Anterior cingulate cortex (tissue), 58 donors: ENCODE data around the gene PRR5L.

ENCODE experiments used
- DNase-seq, 58 donors: peaks; one replicate each; lab custom pipeline; 2025; lab: John Stamatoyannopoulos, UW

PRR5L gene

DNA sequence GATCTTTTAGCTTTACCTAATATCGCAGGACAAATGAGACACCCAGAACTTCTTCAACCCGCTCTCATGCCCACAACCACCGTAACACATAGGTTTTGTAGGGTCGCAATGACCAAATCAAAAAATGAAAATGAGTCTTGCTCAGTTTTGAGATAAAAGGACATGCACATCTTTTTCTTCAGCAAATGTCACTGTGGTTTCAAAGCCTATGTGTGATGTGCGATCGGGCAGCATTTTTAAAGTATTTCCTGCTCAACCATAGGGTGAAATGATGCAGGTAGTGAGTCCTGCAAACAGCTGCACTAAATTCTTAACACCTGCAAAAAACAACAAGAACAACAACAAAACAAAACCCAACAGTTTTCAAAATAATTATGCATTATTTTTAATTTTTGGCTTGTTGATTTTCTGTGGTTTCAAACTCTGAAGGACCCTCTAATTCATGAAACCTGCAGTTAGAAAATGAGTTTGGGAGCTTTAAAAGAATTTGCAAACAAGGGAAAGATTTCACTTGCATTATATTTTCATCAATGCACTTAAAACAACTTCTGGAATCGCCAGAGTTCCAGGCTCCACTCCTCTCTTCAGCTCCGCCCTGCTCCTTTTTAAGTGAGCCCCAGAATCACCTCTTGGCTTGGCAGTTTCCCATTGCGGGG is 79.4 kb downstream of the PRR5L start:
- DNase-seq: no peak

DNA sequence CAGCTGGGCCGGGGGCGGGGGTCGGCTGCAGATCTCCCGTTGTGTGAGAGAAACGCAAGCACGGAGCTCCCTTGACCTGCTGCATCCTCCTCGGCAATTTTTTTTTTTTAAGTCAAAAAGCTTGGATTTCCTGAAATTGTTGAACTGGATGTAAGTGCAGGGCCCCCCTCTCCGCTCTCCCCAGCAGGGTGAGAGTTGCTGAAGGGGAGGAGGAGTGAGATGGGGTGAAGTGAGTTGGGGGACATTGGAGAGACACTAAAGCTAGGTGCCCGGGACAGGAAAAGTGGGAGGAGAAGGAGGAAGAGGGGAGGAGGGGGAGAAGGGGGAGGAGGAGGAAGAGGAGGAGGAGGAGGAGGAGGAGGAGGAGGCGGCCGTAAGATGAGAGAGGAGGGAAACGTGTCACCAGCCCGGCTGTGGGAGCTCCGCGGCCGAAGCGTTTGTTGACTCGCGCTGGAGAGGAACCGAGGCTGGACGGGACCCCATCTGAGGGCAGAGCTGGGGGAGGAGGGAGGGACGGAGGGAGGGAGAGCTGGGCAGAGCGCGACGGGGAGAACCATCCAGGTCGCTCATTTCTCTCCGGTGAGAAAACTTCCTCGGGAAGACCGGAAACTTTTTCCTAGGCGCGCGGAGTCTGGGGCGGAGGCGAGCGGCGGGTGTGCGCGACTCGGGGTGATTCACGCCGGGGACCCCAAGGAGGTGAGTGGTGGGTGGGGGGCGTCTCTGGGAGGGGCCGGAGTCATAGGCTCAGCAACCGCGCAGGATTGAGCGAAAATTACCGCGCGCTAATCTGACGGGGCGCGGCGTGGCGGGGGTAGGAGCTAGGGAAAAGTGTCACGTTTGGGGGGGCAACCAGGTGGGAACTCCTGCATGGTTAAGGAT is 80.2 kb downstream of the PRR5L start:
- peak in 5 of 58 donors; percentile 8 to 34 (median 22) for DNase-seq

DNA sequence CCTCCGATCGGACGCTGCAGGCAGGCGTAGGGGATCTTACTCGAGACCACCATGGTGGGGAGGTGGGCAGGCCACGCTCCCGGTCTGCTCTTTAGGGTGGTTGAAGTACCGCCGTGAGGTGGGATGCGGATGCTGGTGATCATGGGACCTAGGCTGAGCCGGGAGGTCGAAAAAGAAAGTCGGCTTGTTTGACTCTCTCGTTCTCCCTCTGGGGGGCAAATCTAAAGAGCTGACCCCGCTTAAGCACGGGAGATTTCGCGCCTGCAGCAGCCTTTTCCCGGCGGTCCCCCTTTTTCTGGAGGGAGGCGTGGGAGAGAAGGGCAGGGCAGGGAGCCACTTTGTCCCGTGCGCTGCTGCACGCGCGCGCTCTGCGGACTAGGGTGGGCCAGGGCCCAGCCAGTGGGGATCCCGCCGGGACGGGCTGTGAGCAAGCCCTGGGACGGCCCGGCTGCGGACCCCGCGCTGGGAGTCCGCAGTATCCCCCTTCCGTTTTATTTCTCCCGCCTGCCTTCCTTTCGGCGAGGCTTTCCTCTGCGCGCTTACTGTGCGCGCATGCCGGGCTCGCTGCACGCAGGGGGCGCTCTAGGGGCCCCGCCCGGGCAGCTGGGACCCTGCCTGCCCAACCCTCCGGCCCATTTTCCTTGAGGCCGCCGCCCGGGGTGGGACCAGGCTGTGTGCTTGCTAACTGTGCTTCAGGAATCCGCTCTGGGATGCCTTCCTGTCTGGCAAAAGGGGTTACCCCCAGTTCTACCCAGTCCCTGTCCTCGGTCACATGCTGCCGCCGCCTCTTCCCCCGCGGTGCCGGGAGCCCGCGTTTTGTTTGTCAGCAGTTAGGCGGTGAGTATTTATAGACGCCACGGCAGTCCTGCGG is 81.0 kb downstream of the PRR5L start:
- DNase-seq: peak in 35 of 58 donors; percentile 14 to 78 (median 41)

DNA sequence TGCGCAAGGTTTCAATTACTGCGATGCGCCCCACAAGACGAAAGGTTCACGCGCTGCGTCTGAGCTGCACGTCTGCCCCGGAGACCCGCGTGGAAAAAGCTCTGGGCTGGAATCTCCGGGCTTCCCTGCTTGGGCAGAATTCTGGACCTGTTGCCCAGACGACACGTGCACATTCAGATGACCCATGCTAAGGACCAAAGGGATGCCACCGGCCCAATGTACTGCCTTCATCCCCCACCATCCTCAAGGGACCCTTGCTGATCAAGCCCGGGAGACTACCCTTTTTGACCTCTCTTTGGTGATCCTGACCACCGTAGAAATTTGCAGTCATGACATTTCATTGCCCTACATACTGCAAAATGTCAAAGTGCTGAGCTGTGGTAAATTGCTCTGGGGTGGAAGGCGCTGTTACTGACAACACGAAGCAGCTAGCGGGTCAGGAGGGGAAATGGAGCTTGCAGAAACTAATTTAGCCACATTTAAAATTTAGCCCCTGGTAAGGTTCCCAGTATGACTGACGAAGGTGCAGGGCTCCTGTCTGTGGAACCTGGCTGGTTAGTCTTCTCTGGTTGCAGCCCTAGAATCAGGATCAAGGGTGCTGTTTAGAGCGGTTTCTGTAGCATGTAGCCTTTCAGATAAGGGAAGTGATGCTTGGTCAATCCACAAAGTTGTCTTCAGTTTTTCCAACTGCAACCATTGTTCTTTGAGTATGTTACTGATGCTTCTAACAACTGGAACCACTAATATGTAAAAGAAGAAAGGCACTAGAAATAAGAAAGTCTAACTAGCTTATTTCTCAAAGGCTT is 81.9 kb downstream of the PRR5L start:
- DNase-seq: peak in 1 of 58 donors; percentile 51

DNA sequence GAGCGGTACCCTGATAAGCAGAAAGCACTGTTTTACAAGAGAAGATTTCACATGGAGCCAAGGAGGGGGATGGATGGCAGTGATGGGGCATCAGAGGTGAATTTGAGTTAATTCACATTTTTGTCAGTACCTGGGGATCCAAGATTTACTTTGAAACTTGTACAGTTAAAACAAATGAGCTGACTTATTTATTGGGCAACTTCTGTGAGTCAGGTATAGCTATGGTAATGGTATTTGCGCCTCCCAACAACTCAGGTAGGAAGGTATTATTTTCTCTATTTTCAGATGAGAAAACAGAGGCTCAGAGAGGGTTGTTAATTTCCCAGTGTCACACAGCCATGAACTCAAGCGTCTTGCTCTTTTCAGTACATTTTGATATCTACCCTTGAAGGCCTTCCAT is 83.6 kb downstream of the PRR5L start:
- DNase-seq: no peak

DNA sequence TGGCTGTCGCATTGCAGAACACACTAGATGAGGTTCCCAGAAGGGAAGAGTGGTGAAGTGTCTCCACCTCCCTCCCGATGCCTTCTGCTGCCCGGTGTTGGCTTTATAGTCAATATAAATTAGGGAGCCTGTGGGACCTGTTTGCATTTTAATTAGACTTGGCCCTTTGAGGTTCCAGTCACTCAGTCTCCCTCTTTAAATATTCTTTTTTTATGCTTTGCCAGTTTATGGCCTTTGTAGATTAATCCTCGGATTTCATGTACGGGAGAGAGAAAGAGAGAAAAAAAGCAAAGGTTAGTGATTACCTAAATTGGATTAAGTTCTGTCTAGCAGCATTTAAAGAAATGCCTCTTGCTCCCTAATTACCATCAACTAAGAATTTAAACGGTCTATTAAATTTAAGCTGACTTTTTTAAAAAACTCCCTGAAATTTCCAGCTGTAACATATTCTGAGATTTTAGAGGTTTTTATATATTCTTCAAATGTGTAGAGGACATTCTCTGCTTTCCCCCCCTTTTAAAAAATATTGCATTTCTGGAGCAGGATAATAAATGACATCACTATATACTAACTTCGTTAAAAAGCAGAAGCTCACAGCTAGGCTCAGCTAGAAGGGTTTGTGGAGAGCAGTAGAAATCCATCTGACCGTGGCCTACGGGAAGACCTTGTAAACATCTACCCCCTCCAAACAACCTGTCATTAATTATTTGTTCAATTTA is 84.4 kb downstream of the PRR5L start:
- DNase-seq: no peak

DNA sequence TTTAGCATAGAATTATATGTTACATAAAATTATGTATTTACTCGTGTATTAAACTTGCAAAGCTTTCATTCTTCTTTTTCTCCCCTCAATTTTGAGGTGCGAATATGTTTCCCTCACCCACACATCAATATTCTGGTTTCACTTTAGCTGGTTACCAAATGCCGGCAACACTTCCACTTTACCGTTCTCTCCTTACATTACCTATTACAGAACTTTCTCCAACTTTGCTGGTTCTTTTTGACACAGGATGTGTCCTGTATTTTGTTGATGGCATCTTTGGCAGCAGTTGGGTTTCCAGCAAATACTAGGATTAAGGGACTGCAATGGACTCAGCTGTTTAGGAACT is 84.9 kb downstream of the PRR5L start:
- no peak for DNase-seq

DNA sequence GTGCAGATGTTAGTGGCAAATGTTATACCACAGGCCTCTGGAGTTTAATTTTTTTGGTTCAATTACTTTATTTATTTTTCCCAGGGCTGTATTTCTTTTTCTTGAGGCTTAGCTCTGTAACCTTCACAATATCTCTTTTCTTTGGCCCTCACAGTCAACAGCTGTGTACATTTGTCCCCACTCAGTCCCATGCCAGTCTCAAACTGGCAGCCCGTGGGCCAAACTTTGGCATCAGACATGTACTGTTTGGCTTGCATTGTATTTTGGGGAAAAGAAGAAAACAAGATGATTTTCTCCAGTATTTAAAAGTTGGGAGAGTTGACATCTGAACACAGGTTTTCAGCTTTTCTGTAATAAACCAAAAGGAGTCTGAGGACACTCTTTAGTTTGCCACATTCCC is 87.1 kb downstream of the PRR5L start:
- peak in 5 of 58 donors; percentile 4 to 28 (median 7) for DNase-seq

DNA sequence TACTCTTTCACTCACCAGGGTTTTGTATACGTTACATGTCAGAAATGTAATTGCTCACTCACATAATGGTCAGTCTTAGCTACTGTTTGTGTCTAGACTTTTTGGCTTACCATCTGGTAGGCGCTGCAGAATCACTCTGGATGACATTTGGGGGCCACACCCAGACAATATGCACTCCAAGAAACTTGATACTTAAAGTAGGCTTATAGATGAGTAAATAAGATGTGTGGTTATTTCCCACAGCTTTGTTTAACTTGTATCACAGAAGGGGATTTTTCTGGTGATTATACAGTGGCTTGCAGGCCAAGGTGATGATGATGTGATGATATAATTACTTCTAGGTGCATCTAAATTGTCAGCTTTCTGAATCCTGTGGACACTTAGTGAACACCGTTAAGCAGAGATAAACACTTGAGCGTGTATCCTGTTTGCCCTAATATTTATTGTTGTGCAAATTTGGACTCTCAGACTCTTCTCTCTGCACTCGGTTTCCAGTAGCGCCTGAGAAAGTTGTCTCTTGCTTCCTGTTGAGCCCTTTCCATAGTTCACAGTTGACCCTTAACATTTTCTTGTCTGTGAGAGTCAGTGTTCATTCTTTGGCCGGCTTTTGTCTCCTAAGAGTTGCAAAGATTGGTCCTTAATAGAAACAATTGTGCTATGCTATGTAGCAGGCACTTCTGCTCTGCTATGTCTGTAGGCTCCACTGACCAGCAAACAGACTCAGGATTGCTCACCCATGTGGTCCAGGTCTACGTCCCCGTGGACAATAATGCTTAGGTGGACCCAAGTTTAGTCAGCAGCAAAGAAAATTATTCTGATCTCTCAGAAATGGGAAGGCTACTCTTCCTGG is 89.3 kb downstream of the PRR5L start:
- DNase-seq: no peak

DNA sequence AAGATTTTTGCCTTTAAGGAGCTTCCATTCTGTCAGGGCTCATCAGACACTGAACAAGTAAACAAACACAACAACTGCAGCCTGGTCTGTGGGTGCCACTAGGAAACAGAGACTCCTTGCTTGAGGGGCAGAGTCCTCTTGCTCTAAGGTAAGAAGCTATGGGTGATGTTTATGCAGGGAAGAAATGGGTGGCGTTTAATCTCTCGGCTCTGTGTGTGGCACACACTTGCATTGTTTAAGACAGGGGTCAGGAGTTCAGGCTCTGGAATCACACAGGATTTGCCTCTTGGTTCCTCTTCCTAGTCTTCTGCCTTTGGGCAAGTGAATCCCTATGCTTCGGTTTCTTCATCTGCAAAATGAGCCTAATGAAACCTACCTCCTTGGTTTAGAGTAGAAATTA is 90.3 kb downstream of the PRR5L start:
- no peak for DNase-seq

DNA sequence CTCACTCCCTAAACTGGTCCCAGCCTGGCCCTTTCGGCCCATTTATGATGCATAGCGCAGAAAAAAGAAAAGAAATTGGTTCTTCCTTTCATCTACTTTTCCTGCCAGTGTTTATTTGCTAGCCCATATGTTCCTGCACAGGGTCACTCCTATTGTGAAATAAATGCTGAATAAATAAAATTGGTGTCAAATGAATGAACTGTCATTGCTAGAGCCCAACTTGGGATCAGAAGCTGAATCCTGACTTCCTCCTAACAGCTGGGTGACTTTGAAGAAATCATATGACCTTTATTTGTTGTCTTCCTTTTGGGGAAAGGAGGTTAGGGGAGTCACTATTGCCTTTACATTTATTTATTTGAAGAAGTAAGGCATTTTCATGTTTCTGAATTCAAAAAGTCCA is 92.0 kb downstream of the PRR5L start:
- DNase-seq: no peak

DNA sequence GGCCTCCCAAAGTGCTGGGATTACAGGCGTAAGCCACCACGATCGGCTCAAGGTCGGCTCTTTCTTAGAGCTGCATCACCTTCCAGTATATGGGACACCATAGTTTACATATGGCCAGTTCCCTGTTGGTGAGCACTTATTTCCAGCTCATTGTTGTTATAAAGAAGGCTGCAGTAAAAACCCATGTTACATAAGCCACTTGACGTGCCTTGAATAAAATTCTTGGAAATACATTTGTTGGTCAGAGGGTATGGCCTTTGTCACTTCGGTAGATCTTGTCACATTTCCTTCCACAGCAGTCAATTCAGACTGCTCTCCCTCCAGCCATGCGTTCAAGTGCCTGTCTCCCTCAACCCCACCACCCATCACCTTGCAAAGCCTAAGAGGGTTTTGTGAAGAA is 92.9 kb downstream of the PRR5L start:
- no peak for DNase-seq

DNA sequence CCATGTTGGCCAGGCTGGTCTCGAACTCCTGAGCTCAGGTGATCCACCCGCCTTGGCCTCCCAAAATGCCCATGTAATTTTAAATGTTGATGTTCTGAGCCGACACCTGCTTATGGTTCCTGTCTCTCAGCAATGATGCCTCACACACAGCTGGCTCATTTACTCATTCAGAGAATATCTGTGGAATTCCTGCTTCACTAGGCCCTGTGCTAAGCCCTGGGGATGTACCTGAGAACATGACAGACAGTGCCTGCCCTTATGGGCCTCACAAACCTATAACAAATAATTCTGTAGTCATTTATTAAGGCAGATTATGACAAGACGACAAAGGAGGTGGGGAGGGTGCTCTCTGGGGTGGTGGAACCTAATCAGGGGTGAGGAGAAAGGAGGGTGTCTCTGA is 93.7 kb downstream of the PRR5L start:
- no peak for DNase-seq

DNA sequence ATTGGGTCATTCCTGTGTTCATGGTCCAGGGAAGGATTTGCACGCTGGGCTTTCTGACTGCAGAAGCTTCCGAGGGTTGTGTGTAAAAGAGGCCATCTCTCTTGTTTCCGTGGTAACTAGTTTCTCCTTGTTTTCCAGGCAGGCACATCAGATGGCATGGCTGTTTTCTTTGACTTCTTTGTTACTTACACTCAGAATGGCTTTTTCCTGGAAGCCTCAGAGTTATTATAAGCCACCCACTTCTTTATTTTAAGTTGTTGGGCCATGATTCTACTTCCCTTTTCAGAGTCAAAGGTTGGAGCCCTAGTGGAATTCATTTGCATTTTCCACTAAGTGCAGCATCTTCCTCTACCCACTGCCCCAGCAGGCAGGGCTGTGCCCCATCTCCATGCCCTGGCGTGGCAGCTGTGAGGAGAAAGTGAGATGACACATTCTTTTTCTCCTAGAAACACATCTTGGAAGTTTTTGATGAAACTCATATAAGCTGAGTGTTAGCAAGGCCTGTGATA is 94.9 kb downstream of the PRR5L start:
- peak in 3 of 58 donors; percentile 9 to 51 (median 32) for DNase-seq

DNA sequence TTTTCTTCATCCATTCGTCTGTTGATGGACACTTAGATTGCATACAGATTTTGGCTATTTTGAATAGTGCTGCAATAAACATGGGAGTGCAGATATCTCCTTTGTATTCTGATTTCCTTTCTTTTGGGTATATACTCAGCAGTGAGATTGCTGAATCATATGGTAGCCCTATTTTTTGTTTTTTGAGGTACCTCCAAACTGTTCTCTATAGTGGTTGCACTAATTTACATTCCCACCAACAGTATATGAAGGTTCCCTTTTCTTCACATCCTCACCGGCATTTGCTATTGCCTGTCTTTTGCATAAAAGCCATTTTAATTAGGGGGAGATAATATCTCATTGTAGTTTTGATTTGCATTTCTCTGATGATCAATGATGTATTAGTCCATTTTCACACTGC is 96.1 kb downstream of the PRR5L start:
- DNase-seq: no peak

DNA sequence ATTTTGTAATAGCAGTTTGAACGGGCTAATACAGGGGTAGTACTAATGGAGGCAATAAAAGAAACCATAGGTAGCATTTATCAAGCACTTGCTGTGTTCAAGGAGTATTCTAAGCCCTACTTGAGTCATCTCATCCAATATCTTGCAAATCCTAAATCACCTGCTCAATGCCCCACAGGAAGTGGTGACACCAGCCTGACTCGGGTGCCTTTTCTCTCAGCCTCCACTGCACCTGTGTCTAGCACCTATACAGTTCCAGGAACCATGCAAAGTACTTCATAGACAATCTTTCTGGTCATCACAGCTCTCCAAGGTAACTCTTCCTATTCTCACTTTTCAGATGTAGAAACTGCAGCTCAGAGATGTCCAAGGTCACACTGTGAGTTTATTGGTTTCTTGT is 98.0 kb downstream of the PRR5L start:
- DNase-seq: no peak

DNA sequence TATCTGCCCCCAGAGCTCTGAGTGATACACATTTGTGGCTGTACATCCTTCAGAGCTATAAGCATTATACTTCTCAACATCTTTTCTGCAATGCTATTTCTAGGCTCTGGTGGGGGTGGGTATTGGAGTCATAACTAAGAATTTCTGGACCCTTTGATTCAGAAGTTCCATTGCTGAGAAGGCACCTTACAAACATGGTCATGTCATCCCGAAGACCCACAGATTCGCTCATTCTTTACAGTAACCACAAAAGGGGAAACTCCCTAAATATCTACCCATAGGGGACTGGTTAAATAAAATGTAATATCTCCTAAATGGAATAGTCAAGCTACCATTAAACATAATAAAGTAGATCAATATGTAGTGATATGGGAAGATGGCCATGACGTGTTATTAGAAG is 98.8 kb downstream of the PRR5L start:
- DNase-seq: no peak

DNA sequence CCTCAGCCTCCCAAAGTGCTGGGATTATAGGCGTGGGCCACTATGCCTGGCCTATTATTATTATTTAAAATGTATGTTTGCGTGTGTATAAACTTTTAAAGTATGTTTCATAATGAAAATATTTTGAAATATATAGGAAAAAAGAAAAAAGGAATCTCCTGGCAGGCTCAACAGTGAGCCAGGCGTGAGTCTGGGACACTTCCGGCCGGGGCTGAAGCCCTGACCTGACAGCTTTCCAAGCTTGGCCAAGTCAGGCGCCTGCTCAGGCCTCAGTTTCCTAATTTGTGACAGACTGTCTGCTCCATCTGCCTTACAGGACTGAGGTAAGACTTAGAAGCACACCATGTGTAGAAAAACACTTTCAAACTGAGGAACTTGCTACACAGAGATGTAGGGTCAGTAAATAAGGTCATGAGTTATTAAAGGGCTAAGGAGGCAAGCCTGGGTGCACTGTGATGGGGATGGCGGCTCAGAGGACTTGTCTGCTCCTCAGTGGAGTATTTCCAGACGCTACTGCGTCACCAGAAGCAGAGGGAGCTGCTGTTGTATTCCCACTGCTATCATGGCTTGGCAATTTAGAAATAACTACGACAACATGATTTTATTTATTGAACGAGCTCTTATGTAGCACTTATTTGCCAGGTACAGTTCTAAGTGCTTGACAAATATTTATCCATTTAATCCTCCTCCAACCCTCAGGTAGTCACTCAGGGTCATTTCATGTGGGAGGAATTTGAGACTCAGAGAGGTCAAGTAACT is 100.1 kb downstream of the PRR5L start:
- DNase-seq: no peak
